GM12874 (cell line): ENCODE results near the gene PTGIS.
A peak's percentile ranks its signal among the peaks of the same experiment; 100 is the strongest.

Experiments used
- TF ChIP-seq, protein P1 (sequence below): IDR thresholded peaks from 2 replicates; pipeline ENCODE4 v1.5.1; 2011; ENCODE audit warnings: low read depth, mild to moderate bottlenecking, control low read depth, low read length, moderate library complexity; ENCODE audit not compliant: insufficient read depth

Gene PTGIS

DNA sequence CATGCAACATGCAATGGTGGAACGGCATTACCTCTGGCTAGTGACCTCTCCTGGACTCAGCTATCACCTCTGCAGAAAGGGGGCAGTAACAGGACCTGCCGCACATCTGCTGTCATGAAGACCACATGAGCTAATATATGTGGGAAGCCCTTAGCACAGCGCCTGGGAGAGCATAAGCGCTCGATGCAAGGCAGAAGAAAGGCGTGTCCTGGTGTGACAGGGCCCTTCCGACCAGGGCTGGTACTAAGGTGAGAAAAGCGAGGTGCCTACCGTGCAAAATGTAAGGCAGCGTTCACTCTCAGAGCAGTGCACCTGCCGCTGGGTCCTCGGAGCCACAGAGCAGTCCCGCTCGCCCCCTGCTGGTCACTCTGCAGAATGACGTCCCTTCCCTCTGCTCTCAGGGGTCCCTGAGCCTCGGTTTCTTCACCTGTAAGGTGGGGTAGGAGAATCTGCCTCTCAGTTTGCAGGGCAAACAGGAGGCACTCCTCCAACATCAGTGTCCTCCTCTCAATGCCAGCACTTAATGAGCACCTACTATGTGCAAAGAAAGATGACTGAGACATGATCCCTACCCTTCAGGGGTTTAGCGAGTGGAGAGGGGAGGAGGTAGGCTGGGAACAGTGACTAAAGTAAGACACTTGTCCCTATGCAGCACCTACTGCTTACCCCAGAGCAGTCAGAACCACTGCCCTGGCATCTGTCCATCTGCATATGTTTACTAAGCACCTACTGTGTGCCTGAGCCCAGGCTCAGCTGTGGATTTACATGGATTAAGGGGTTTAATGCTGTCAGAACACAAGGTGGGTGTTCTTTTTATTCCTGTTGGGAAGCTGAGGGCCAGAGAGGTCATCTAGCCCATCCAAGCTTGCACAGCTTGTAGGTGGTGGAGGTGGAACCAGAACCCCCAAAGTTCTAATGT, 41.1 kb upstream of the PTGIS start:
- TF ChIP-seq, protein P1, sequence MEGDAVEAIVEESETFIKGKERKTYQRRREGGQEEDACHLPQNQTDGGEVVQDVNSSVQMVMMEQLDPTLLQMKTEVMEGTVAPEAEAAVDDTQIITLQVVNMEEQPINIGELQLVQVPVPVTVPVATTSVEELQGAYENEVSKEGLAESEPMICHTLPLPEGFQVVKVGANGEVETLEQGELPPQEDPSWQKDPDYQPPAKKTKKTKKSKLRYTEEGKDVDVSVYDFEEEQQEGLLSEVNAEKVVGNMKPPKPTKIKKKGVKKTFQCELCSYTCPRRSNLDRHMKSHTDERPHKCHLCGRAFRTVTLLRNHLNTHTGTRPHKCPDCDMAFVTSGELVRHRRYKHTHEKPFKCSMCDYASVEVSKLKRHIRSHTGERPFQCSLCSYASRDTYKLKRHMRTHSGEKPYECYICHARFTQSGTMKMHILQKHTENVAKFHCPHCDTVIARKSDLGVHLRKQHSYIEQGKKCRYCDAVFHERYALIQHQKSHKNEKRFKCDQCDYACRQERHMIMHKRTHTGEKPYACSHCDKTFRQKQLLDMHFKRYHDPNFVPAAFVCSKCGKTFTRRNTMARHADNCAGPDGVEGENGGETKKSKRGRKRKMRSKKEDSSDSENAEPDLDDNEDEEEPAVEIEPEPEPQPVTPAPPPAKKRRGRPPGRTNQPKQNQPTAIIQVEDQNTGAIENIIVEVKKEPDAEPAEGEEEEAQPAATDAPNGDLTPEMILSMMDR = peak; percentile 98

DNA sequence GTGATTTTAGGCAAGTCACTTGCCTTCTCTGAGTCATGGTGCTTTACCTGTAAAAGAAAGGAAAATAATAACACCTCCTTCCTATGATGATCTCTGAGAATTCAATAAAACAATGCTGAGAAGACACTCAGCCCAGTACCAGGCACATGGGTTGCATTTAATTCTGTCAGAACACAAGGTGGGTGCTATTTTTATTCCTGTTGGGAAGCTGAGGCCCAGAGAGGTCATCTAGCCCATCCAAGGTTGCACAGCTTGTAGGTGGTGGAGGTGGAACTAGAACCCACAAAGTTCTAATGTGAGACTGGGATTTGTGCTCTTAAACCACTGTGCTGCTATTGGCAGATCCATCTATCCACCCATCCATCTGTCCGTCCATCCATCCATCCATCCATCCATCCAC, 39.6 kb upstream of the PTGIS start:
- TF ChIP-seq, protein P1 = no peak

DNA sequence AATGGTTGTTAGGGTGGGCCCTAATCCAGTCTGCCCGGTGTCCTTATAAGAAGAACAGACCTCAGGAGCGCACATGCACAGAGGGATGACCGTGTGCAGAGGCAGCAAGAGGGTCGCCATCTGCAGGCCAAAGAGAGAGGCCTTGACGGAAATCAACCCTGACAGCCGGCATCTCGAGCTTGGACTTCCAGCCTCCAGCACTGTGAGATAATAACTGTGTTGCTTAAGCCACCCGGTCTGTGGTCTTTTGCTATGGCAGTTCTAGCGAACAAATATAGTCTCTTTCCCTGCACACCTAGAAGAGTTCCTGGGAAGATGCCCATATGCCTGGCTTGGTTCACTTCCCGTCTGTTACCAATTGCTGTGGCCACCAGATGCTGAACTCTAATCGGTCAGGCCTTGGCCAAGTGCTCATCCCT, 35.3 kb upstream of the PTGIS start:
- TF ChIP-seq, protein P1 = no peak

DNA sequence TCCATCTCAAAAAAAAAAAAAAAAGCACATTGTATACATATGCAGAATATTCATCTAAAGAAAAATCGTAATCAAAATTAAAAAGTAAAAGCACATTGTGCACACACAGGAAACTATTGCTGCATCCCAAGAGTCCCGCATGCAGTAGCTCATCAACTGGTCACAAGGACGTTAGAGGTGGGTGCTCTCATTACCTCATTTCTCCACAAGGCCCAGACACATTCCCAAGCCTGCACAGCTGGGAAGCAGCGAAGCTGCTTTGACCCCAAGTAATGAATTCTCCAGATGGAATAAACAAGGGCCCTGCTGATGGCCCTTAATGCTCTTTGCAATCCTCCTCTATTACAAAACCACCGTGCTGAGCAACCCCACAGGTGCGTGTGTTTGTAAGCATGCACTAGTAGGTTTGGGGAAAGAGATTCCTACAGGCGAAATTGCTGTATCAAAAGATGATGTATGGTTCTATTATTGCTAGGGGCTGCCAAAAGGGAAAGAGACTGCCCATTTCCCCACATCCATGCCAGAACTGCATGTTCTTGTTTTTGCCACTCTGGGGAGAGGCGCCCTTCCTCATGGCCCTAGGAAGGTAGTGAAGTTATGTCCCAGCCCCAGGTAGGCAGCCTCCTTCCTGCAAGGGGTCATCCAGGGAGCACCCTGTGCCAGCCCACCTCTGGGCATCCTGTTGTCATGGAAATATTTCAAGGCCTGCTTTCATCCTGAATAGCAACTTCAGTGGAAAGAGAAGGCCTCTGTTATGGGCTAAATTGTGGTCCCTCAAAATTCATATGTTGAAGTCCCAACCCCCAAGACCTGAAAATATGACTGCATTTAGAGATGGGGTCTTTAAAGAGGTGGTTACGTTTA, 34.6 kb upstream of the PTGIS start:
- TF ChIP-seq, protein P1 = no peak

DNA sequence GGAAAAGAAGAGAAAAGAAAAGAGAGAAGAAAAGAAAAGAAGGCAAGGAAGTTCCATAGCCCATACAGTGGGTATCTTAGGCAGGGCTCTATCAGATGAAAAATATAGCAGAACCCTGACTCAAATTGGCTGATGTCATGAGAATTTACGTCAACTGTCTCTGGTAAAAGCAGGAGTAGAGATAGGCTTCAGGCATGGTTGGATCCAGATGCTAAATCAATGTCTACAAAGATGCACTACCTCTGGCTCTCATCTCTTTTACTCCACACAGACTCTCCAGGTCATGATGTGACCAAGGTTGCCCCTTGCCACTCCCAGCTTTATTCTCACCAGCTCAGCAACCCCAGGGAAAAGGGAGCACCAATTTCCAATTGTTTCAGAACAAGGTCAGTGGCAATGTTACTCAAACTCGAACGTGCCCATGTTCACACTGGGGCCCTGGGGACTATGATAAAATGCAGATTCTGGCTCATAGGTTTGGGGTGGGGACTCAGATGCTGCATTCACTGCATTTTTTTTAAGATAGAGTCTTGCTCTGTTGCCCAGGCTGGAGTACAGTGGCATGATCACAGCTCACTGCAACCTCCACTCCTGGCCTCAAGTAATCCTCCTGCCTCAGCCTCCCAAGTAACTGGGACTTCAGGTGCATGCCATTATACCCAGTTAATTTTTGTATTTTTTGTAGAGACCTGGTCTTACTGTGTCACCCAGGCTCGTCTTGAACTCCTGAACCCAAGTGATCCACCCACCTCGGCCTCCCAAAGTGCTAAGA, 33.4 kb upstream of the PTGIS start:
- TF ChIP-seq, protein P1 = no peak

DNA sequence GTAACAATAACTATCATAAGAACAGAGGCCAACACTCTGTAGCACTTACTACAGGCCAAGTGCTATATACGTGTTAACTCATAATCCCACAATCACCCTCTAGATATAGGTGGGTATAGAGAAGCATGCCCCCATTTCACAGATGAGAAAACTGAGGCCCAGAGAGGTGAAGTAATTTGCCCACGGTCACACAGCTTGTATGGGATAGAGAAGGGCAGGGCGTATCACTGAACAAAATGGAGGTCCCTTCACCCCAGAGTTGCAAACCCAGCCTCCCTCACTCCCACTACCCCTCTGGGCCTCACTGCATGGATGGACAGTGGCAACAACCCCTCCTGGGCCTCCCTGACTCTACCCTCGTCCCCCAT, 31.8 kb upstream of the PTGIS start:
- TF ChIP-seq, protein P1 = no peak

DNA sequence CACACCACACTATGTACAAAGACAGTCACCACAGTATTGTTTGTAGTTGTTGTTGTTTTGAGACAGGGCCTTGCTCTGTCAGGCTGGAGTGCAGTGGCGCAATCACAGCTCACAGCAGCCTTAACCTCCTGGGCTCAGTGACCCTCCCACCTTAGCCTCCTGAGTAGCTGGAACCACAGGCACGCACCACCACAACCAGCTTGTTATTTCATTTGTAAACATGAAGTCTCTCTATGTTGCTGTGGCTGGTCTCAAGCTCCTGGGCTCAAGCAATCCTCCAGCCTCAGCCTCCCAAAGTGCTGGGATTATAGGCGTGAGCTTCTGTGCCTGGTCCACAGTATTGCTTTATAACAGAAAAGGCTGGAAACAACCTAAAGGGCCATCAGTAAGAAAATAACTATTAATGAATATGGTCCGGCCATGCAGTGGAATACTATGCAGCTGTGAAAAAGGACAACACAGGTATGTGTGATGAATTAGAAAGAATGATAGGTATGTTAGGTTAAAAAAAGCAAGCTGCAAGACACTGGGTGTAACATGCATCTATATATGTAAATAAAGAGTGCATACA, 30.0 kb upstream of the PTGIS start:
- TF ChIP-seq, protein P1 = no peak
